ENCODE measurements around the gene TENM3. TPM values are rescaled to one million over a fixed set of nuclear protein-coding genes. Genes with fewer than 3 reads are reported as not detected.
A peak's percentile ranks its signal among the peaks of the same experiment; 100 is the strongest.

The TENM3 gene
- total and polyA plus RNA-seq, 2 donors from 2014 or later, result 0.58 to 6.8 TPM

DNA sequence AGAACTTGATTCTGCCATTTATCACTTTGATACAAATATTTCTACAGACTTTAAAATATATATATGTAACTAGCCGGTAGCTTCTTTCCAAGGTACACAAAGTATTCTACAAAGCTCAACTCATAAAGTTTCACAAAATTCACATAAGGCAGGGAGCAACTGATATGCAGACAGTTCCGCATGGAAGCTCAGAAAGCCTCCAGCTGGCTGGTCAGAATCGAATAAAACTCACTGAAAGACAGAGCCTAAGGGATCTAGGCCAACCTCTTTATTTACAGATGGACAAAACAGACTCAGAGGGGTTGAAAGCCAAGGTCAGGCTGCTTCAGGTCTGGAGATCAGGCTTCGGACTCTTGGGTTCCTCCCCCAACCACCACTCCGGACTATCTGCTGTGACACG lies 543.8 kb downstream of the TENM3 start:
- TF ChIP-seq, protein P1, sequence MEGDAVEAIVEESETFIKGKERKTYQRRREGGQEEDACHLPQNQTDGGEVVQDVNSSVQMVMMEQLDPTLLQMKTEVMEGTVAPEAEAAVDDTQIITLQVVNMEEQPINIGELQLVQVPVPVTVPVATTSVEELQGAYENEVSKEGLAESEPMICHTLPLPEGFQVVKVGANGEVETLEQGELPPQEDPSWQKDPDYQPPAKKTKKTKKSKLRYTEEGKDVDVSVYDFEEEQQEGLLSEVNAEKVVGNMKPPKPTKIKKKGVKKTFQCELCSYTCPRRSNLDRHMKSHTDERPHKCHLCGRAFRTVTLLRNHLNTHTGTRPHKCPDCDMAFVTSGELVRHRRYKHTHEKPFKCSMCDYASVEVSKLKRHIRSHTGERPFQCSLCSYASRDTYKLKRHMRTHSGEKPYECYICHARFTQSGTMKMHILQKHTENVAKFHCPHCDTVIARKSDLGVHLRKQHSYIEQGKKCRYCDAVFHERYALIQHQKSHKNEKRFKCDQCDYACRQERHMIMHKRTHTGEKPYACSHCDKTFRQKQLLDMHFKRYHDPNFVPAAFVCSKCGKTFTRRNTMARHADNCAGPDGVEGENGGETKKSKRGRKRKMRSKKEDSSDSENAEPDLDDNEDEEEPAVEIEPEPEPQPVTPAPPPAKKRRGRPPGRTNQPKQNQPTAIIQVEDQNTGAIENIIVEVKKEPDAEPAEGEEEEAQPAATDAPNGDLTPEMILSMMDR (IDR thresholded peaks at IDR 0.05; ENCODE audit: borderline replicate concordance, extremely low read depth, insufficient read depth), result no peak
- intact Hi-C loops (cut with DNase I), result no loop called here
- H3K4me1 ChIP-seq (ENCODE audit: control insufficient read depth in 2 of 3, insufficient read depth in 2 of 3, low read depth in 1 of 3, low read length in 3 of 3), result peaks cover 3 to 12% (median 7%) of the 10 kb centered on the region in 3 donors
- no peak overlapping the region for H3K27ac ChIP-seq (ENCODE audit: low read depth in 2 of 2, low read length in 2 of 2)
- no peak overlapping the region for H3K4me3 ChIP-seq (ENCODE audit: low read length in 3 of 3)
- FAIRE-seq (no peak), DNase-seq (peak in 3 of 5 donors; percentile 34 to 73 (median 71))
- no peaks in the 10 kb centered on the region for H3K36me3 ChIP-seq (ENCODE audit: control insufficient read depth in 2 of 3, insufficient read depth in 3 of 3, low read length in 3 of 3)
- H3K9ac ChIP-seq (ENCODE audit: low read length in 3 of 3), result no peak overlapping the region
- H3K9me3 ChIP-seq (ENCODE audit: control insufficient read depth in 2 of 3, insufficient read depth in 1 of 3, low read length in 3 of 3), result no peaks in the 10 kb centered on the region
- peaks cover 2% of the 10 kb centered on the region for H3K27me3 ChIP-seq (ENCODE audit: control insufficient read depth, insufficient read depth, low read length)

DNA sequence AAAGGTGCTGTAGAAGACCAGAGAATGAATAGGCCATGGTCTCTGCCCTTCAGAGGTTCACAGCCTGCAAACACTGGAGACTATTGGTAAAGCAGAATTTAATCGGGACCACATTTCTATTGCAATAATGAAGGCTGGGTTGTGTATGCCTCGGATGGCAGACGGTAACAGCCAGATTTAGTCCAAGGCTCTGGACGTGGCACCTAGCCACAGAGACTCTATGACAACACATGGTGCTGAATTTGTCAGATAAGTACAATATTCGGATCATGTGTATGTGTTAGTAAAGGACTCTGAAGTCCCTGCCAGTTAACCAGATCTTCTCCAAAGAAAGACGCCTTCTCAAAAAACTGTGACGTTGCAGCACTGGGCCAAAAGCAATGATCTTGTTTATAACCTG lies 545.0 kb downstream of the TENM3 start:
- intact Hi-C loops (cut with DNase I), result no loop called here
- peak overlapping the region in 1 of 3 donors; percentile 1 for H3K4me3 ChIP-seq (ENCODE audit: low read length in 3 of 3)

DNA sequence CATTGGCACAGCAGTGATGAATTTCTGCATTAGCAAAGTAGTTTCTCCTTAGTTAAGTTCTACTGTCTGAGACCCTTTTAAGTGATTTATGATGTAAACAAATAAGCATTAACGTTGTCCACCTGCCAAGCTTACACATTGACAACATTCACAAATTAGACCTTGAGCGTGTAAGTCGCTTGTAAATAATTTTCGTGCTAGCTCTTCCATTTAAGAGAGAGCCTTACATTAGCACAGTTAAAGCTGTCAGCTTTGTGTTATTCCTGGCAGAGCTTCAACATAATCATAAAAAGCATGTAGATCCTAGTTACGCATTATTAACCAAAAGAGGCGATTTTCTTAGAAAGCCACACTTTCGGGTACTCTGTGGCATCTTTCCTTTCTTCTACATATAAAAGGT lies 546.3 kb downstream of the TENM3 start:
- peak in 2 of 5 donors; percentile 20 to 31 for DNase-seq
- Histone ChIP-seq H3K4me3 (ENCODE audit: low read length in 3 of 3) (peak overlapping the region in 1 of 3 donors; percentile 21), H3K4me1 (ENCODE audit: control insufficient read depth in 2 of 3, insufficient read depth in 2 of 3, low read depth in 1 of 3, low read length in 3 of 3) (peaks cover 3 to 12% (median 7%) of the 10 kb centered on the region in 3 donors), H3K9me3 (ENCODE audit: control insufficient read depth in 2 of 3, insufficient read depth in 1 of 3, low read length in 3 of 3) (no peaks in the 10 kb centered on the region), H3K27me3 (ENCODE audit: control insufficient read depth, insufficient read depth, low read length) (peaks cover 2% of the 10 kb centered on the region), H3K27ac (ENCODE audit: low read depth in 2 of 2, low read length in 2 of 2) (no peak overlapping the region), H3K36me3 (ENCODE audit: control insufficient read depth in 2 of 3, insufficient read depth in 3 of 3, low read length in 3 of 3) (no peaks in the 10 kb centered on the region), H3K9ac (ENCODE audit: low read length in 3 of 3) (no peak overlapping the region)
- intact Hi-C loops (cut with DNase I), result no loop called here
- no peak for FAIRE-seq
- TF ChIP-seq, protein P1 (IDR thresholded peaks at IDR 0.05; ENCODE audit: borderline replicate concordance, extremely low read depth, insufficient read depth), result no peak

More for the DNA sequence above, 545.0 kb downstream of the TENM3 start:
- TF ChIP-seq, protein P1 (IDR thresholded peaks at IDR 0.05; ENCODE audit: borderline replicate concordance, extremely low read depth, insufficient read depth), result no peak
- Histone ChIP-seq H3K27me3 (ENCODE audit: control insufficient read depth, insufficient read depth, low read length) (peaks cover 2% of the 10 kb centered on the region), H3K9me3 (ENCODE audit: control insufficient read depth in 2 of 3, insufficient read depth in 1 of 3, low read length in 3 of 3) (no peaks in the 10 kb centered on the region), H3K27ac (ENCODE audit: low read depth in 2 of 2, low read length in 2 of 2) (no peak overlapping the region), H3K36me3 (ENCODE audit: control insufficient read depth in 2 of 3, insufficient read depth in 3 of 3, low read length in 3 of 3) (no peaks in the 10 kb centered on the region), H3K4me1 (ENCODE audit: control insufficient read depth in 2 of 3, insufficient read depth in 2 of 3, low read depth in 1 of 3, low read length in 3 of 3) (peaks cover 3 to 12% (median 7%) of the 10 kb centered on the region in 3 donors), H3K9ac (ENCODE audit: low read length in 3 of 3) (no peak overlapping the region)
- FAIRE-seq (no peak), DNase-seq (no peak)
